8988T (cell line): ENCODE measurements around the gene PPM1A.
A peak's percentile ranks its signal among the peaks of the same experiment; 100 is the strongest.

ENCODE experiments used
- DNase-seq: peaks from one replicate; pipeline ENCODE4 v3.0.0; 2011

Gene PPM1A

DNA sequence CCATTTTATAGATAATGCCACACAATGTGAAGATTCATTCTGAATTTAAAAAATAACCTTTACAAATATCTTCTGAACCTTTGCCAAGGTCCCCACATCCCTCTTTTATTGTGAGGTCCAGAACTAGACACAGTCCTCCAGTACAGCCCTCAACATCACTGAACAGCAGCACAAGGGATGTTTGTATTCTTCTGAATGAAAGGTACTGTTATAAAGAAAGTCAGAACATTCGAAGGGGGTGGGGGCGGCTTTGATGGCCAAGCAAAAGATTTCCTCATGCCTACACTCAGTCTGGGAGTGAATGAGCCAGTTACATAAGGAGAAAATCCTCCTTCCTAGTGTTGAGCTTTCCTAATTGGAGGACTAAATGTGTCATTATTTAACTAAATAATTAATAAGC, 77.3 kb downstream of the PPM1A start:
- DNase-seq: no peak

DNA sequence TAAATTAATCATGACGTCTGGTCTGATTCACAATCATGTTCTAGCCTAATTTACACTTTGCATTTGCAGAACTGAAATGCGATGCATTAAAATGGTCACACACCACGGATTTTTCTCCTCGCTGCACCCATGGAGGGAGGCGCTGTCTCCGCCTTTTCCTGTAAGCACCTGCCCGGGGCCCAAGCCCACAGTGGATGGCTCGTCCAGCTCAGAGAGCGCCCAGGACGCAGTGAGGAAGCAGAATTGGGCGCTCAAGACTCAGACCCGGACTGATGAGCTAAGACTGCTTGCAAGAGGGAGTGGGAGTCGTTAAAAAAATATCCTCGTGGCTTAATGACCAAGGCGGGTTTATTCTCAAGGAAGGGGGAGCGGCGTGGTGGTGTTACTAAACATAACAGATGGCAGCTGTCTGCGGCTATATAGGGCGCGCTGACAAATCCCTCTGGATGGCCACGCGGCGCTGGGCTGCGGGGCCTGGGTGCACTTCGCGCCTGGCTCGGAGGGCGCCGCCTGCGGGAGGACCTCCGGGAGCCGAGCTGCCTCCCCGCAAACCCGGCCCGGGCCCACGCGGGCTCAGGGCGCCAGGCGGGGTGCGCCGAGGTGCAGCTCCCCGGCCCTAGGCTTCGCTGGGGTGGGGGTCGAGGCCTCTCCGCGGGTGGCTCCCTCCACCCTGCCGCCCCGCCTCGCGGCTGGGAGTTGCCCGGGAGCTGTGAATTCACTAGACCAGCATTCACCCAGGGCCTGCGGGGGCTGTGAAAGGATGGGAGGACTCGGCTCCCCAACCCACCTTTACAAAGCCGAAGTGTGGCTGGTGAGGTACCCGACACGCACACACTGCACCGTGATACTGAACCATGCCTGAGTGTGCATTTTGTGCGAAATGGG, 78.7 kb downstream of the PPM1A start:
- DNase-seq: peak; percentile 37

- no peak for DNase-seq
These were observed 79.6 kb downstream of the PPM1A start for GRCh38 chr14:60328583-60328982.

DNA sequence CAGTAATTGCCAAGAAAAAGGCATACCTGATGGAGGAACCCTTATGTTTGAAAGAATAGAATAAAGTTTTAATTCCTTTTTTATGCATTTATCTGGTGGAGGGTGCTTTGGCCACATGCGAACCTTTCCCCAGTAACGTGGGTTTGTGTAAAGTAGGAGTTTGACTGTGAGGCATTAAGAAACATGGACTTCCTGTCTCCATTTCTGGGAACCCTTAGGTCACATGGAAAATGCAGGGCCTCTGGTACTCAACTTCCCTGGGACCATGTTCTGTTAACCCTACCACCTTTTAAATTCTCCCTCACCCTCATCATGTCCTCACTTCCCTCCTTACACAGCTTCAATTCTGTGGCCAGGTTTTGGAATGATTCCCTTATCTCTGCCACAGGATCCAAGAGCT, 80.3 kb downstream of the PPM1A start:
- DNase-seq: no peak

DNA sequence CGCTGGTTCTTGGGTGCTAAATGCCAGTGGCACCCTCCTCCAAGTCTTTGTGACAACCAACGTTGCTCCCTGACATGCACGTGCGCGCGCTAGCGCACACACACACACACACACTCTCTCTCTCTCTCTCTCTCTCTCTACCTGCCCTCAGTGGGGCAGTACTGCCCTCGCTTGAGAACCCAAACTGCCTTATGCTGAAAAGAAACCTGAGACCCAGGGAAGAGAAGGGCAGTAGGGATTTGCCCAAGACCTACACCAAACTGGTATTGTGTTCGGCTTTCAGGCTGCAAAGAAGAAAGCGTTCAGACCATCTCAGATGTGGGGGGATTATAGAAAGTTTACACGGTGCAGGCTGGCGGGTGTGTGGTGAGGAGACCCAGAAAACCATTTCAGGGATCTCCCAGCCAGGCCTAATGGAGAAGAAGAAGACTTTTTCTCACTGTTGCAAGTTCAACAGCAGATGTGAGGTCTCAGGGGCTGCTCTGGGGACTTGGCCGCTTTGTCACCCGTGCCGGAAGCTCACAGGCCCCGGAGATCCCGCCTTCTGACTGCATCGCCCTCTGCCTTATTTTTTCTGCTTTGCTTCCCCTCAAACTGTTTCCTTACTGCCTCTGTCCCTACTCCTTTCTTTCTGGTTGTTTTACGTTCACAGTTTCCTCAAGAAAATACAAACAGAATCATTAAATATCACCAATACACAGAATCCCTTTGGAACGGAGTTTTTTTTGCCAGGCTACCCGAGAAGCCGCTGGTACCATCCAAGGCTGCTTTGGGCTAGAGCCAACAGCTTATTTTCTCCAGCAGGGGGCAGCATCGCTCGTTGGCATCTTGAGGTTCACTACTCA, 82.4 kb downstream of the PPM1A start:
- DNase-seq: peak; percentile 44

- DNase-seq: no peak
These were observed 83.0 kb downstream of the PPM1A start for GRCh38 chr14:60332046-60332399.

DNA sequence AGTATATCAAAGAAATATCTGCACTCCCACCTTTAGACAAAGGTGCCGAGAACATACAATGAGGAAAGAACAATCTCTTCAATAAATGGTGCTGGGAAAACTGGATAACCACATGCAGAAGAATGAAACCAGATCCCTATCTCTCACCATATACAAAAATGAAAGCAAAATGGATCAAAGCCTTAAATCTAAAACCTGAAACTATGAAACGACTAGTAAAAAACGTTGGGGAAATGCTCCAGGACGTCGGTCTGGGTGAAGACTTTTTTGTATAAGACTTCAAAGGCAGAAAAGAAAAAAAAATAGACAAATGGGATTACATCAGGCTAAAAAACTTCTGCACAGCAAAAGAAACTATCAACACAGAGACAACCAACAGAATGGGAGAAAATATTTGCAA, 83.8 kb downstream of the PPM1A start:
- DNase-seq: no peak

DNA sequence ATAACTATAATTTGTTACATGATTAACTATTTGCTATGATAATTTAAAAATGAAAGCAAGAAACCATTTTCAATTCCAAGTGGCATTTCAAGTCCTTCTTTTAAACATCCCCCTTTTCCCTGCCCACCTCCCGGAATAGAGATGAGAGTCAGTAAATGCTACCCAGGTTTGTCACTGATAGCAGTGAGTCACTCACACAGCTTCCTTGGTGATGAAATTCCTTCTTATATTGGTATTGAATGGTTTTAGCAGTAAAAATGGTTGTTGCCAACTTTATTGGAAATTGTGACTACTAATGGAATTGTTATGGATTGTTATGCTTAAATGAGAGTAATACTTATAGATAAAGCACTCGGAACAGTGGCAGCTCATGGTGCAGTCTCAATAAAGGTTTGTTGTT, 90.5 kb downstream of the PPM1A start:
- DNase-seq: no peak

DNA sequence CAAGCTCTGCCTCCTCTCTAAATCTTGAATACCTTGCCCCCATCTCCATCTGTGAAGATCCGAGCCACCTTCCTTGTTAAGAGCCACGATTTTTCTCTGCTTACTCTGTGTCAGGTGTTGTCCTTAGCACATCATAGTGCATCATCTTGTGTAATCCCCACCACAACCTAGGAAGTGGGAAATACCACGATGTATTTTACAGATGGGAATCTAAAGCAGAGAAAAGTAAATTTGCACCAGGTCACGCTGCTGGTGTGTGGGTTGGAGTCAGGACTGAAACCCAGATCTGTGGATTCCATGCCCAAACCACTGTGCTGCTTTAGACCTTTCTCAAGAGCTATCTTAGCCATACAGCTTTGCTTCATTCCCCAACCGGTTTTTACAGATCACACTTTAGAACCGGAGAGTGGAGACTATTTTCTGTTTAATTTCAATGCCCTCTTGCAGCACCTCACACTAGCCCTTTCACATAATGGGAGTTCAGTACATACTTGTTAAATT, 94.6 kb downstream of the PPM1A start:
- DNase-seq: no peak

DNA sequence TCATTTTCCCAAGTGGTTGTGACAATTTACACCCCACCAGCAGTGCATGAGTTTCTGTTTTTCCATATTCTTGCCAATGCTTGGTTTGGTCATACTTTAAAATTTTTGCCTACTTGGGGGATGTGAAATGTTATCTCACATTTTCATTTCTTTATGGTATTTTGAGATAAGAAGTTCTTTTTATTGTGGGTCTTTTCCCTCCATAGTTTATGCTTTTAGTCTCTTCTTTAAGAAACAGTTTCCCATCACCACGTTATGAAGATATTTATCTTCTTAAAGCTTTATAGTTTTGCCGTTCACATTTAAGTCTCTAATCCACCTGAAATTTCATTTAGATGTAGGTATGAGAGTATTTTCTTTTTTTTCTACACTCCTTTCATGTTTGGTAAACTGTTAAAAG, 95.7 kb downstream of the PPM1A start:
- DNase-seq: no peak

DNA sequence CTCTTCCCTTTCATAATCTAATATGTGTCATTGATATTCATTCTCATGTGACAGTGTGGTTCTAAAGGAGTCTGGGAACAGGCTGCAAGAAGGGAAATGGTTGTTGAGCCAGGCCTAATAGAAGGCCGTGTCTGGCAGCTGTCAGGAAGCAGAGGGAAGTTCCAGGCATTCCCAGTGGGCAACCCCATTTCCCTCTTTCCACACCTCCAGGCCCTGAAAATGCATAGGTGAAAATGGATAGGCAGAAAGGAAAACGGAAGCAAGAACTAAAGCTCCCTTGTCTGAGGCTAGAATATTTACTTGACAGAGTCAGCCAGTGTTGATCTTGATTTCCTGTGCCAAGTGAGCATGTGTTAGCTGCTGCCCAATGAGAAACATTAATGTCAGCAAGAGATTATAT, 97.7 kb downstream of the PPM1A start:
- no peak for DNase-seq

GRCh38 chr14:60348211-60348610, 99.2 kb downstream of the PPM1A start:
- DNase-seq: no peak
